Measurements from ENCODE around the gene DYSF. TPM values are rescaled to one million over a fixed set of nuclear protein-coding genes. Genes with fewer than 3 reads are reported as not detected.

DYSF gene
- total and polyA plus RNA-seq, 2 donors (not counting 1 experiment from before 2014, with no cell fraction given): 0.17 to 0.43 TPM

DNA sequence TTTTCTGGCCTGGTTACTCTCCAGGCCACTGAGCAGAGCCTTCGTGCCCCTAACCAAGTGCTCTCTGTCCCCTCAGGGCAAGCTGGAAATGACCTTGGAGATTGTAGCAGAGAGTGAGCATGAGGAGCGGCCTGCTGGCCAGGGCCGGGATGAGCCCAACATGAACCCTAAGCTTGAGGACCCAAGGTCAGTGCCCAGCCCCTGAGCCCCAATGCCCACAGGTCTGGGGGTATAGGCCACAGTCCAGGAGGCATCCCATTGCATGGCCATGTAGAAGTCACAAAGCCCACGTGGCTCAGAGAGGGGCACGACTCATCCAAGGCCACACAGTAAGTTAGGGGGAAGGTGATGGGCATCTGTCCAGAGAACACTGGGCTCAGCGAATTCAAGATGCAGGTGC, 227.6 kb downstream of the DYSF start:
- no peaks in the 10 kb centered on the region for H3K36me3 ChIP-seq (replicated peaks in 1 of 2; ENCODE audit: control extremely low read depth in 1 of 2, control insufficient read depth in 1 of 2, extremely low read depth in 1 of 2, insufficient read depth in 2 of 2, low read length in 1 of 2)
- intact Hi-C loops (cut with micrococcal nuclease): no loop called here

DNA sequence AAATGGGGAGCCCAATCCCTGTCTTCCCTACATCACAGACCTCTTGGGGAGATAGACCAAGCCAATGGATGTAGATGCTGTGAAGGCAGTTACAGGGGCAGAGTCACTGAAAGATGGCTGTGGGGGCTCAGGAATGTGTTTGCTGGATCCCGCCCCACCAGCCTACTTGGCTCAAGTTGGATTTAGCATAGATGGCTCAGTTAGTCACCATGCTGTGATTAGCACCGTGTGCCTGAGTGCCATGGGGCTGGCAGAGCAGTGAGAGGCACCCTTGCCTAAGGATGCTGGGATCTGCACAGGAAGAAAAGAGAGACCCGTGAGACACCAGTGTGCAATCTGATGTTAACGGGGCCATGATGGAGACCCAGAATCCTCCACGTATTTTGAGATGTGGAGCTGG, 228.3 kb downstream of the DYSF start:
- no peak for TF ChIP-seq EZH2 (IDR thresholded peaks at IDR 0.05; ENCODE audit: borderline replicate concordance, insufficient read depth, low read depth, low read length, poor library complexity, severe bottlenecking)
- TF ChIP-seq, protein P1, sequence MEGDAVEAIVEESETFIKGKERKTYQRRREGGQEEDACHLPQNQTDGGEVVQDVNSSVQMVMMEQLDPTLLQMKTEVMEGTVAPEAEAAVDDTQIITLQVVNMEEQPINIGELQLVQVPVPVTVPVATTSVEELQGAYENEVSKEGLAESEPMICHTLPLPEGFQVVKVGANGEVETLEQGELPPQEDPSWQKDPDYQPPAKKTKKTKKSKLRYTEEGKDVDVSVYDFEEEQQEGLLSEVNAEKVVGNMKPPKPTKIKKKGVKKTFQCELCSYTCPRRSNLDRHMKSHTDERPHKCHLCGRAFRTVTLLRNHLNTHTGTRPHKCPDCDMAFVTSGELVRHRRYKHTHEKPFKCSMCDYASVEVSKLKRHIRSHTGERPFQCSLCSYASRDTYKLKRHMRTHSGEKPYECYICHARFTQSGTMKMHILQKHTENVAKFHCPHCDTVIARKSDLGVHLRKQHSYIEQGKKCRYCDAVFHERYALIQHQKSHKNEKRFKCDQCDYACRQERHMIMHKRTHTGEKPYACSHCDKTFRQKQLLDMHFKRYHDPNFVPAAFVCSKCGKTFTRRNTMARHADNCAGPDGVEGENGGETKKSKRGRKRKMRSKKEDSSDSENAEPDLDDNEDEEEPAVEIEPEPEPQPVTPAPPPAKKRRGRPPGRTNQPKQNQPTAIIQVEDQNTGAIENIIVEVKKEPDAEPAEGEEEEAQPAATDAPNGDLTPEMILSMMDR (IDR thresholded peaks at IDR 0.05): no peak
- Mint-ChIP-seq H3K4me3 (no peak overlapping the region), H3K9me3 (ENCODE audit: insufficient read depth) (no peaks in the 10 kb centered on the region), H3K4me1 (no peaks in the 10 kb centered on the region), H3K27me3 (peaks cover 4% of the 10 kb centered on the region), H3K27ac (no peak overlapping the region)
- Histone ChIP-seq H3K27me3 (replicated peaks in 1 of 4; ENCODE audit: control extremely low read depth in 1 of 4, control insufficient read depth in 3 of 4, insufficient read depth in 4 of 4, low read length in 3 of 4) (peaks cover 0 to 2% (median 0%) of the 10 kb centered on the region in 4 experiments), H3K36me3 (replicated peaks in 1 of 2; ENCODE audit: control extremely low read depth in 1 of 2, control insufficient read depth in 1 of 2, extremely low read depth in 1 of 2, insufficient read depth in 2 of 2, low read length in 1 of 2) (no peaks in the 10 kb centered on the region), H2AFZ (ENCODE audit: insufficient read depth, low read depth, low read length, poor library complexity, severe bottlenecking) (no peak overlapping the region), H3K4me3 (ENCODE audit: control extremely low read depth in 1 of 5, extremely low read depth in 1 of 5, insufficient read depth in 1 of 5, low read depth in 2 of 5, low read length in 4 of 5) (no peak overlapping the region), H3K79me2 (ENCODE audit: control insufficient read depth, insufficient read depth, low read length) (no peaks in the 10 kb centered on the region), H3K9ac (ENCODE audit: low read length) (no peak overlapping the region), H3K4me1 (ENCODE audit: control insufficient read depth in 2 of 2, insufficient read depth in 2 of 2, low read length in 2 of 2) (no peaks in the 10 kb centered on the region), H3K27ac (ENCODE audit: low read length in 2 of 2) (no peak overlapping the region), H3K4me2 (replicated peaks; ENCODE audit: low read depth, low read length, poor library complexity, severe bottlenecking) (no peak overlapping the region), H3K9me3 (ENCODE audit: control extremely low read depth in 1 of 3, control insufficient read depth in 2 of 3, insufficient read depth in 1 of 3, low read length in 2 of 3) (peaks cover 0 to 3% (median 0%) of the 10 kb centered on the region in 3 donors), H4K20me1 (ENCODE audit: control insufficient read depth, insufficient read depth, low read length, poor library complexity, severe bottlenecking) (no peaks in the 10 kb centered on the region)
- intact Hi-C loops (cut with micrococcal nuclease): no loop called here
- DNase-seq (no peak), ATAC-seq (ENCODE audit: low read depth) (no peak)
- CTCF ChIA-PET: no interaction called here
- WGBS (ENCODE audit: insufficient coverage): 86% methylated on average over 5 of the region's 5 CpGs
- POLR2A ChIA-PET: no interaction called here

More for the DNA sequence above, 227.6 kb downstream of the DYSF start:
- Mint-ChIP-seq H3K27ac (no peak overlapping the region), H3K9me3 (ENCODE audit: insufficient read depth) (no peaks in the 10 kb centered on the region), H3K4me3 (no peak overlapping the region), H3K4me1 (no peaks in the 10 kb centered on the region), H3K27me3 (peaks cover 4% of the 10 kb centered on the region)
- WGBS (ENCODE audit: insufficient coverage): 76% methylated on average over 6 of the region's 6 CpGs
- ChIA-PET POLR2A (no interaction called here), CTCF (no interaction called here)
- Histone ChIP-seq H4K20me1 (ENCODE audit: control insufficient read depth, insufficient read depth, low read length, poor library complexity, severe bottlenecking) (no peaks in the 10 kb centered on the region), H3K79me2 (ENCODE audit: control insufficient read depth, insufficient read depth, low read length) (no peaks in the 10 kb centered on the region), H3K4me1 (ENCODE audit: control insufficient read depth in 2 of 2, insufficient read depth in 2 of 2, low read length in 2 of 2) (no peaks in the 10 kb centered on the region), H3K27ac (ENCODE audit: low read length in 2 of 2) (no peak overlapping the region), H3K4me3 (ENCODE audit: control extremely low read depth in 1 of 5, extremely low read depth in 1 of 5, insufficient read depth in 1 of 5, low read depth in 2 of 5, low read length in 4 of 5) (no peak overlapping the region), H2AFZ (ENCODE audit: insufficient read depth, low read depth, low read length, poor library complexity, severe bottlenecking) (no peak overlapping the region), H3K9ac (ENCODE audit: low read length) (no peak overlapping the region), H3K4me2 (replicated peaks; ENCODE audit: low read depth, low read length, poor library complexity, severe bottlenecking) (no peak overlapping the region), H3K27me3 (replicated peaks in 1 of 4; ENCODE audit: control extremely low read depth in 1 of 4, control insufficient read depth in 3 of 4, insufficient read depth in 4 of 4, low read length in 3 of 4) (peaks cover 0 to 2% (median 0%) of the 10 kb centered on the region in 4 experiments), H3K9me3 (ENCODE audit: control extremely low read depth in 1 of 3, control insufficient read depth in 2 of 3, insufficient read depth in 1 of 3, low read length in 2 of 3) (peaks cover 0 to 2% (median 0%) of the 10 kb centered on the region in 3 donors)
- DNase-seq (no peak), ATAC-seq (ENCODE audit: low read depth) (no peak)
- TF ChIP-seq, protein P1 (IDR thresholded peaks at IDR 0.05): no peak
- no peak for TF ChIP-seq EZH2 (IDR thresholded peaks at IDR 0.05; ENCODE audit: borderline replicate concordance, insufficient read depth, low read depth, low read length, poor library complexity, severe bottlenecking)

All from B cell (primary cell).